HEK293 (cell line): ENCODE results near the gene CNTNAP1.

Experiments
- CTCF ChIP-seq: fragments of 450-650 bp; formaldehyde crosslinking; IDR thresholded peaks from 2 replicates; pipeline ENCODE4 v1.5.1; 2016; ENCODE audit warnings: missing biosample characterization, missing genetic modification characterization
- GLIS1 ChIP-seq: fragments of 450-650 bp; formaldehyde crosslinking; IDR thresholded peaks from 2 replicates; pipeline ENCODE4 v1.5.1; 2016; ENCODE audit warnings: missing biosample characterization, missing genetic modification characterization
- TRIM28 ChIP-seq: IDR thresholded peaks from 2 replicates; pipeline ENCODE4 v1.6.1; 2011; ENCODE audit warnings: low read length, control low read depth, borderline replicate concordance
- YY2 ChIP-seq: fragments of 450-650 bp; formaldehyde crosslinking; IDR thresholded peaks from 2 replicates; pipeline ENCODE4 v1.5.1; 2016; ENCODE audit warnings: missing biosample characterization, missing genetic modification characterization
- ZNF19 ChIP-seq: fragments of 450-650 bp; formaldehyde crosslinking; IDR thresholded peaks from 2 replicates; pipeline ENCODE4; 2016; ENCODE audit warnings: missing biosample characterization, missing genetic modification characterization, low read depth
- ZNF24 ChIP-seq: fragments of 450-650 bp; formaldehyde crosslinking; IDR thresholded peaks from 2 replicates; pipeline ENCODE4 v1.5.1; 2016; ENCODE audit warnings: missing biosample characterization, missing genetic modification characterization
- ZNF324 ChIP-seq: fragments of 450-650 bp; formaldehyde crosslinking; IDR thresholded peaks from 2 replicates; pipeline ENCODE4 v1.5.1; 2016; ENCODE audit warnings: missing biosample characterization, missing genetic modification characterization
- ZNF416 ChIP-seq: fragments of 450-650 bp; formaldehyde crosslinking; IDR thresholded peaks from 2 replicates; pipeline ENCODE4 v1.5.1; 2016; ENCODE audit warnings: missing biosample characterization, missing genetic modification characterization
- ZNF473 ChIP-seq: fragments of 450-650 bp; formaldehyde crosslinking; IDR thresholded peaks from 2 replicates; pipeline ENCODE4 v1.5.1; 2017; ENCODE audit warnings: missing biosample characterization, missing genetic modification characterization
- ZNF776 ChIP-seq: fragments of 450-650 bp; formaldehyde crosslinking; IDR thresholded peaks from 2 replicates; pipeline ENCODE4 v1.5.0; 2017; ENCODE audit warnings: missing biosample characterization, missing genetic modification characterization, borderline replicate concordance

- TF ChIP-seq TRIM28, result no peak
- TF ChIP-seq CTCF (tag by site-specific recombination), result no peak
- TF ChIP-seq ZNF416 (tag by site-specific recombination), result no peak
- no peak for TF ChIP-seq GLIS1
- no peak for TF ChIP-seq ZNF324 (tag by site-specific recombination)
- no peak for TF ChIP-seq ZNF776 (tag by site-specific recombination)
- TF ChIP-seq ZNF473, result no peak
- TF ChIP-seq ZNF24, result no peak
- no peak for TF ChIP-seq YY2 (tag by site-specific recombination)
- no peak for TF ChIP-seq ZNF19 (tag by site-specific recombination)
Measured at GRCh38 chr17:42698736-42699414, 16.5 kb downstream of the CNTNAP1 start.
